Activated T-helper 1 cell treated with anti-CD3 and anti-CD28 coated beads, Interleukin-12 subunit alpha, Interleukin-12 subunit beta, Interleukin-2, Interleukin-4 antibody, amounts not matched to agents 30 ng/mL and 10 ng/mL and 1 ng/mL, durations not matched to agents 14 hours and 24 hours and 36 hours (primary cell): ENCODE data around the gene EIF4EBP2. TPM values are rescaled to one million over a fixed set of nuclear protein-coding genes. Genes with fewer than 3 reads are reported as not detected.

Source experiments
- DNase-seq: peaks from one replicate; pipeline ENCODE4 v3.0.0; 2021; ENCODE audit warnings: low spot score
- H3K27ac Mint-ChIP-seq: one replicate; pipeline ENCODE4 v1.8.0; 2021; ENCODE audit warnings: mild to moderate bottlenecking, mixed read lengths
- H3K27me3 Mint-ChIP-seq: one replicate; pipeline ENCODE4 v1.8.0; 2022; ENCODE audit warnings: mild to moderate bottlenecking, moderate library complexity, mixed read lengths; ENCODE audit not compliant: insufficient read depth
- H3K36me3 Mint-ChIP-seq: one replicate; pipeline ENCODE4 v1.8.0; 2021; ENCODE audit warnings: low read depth, mixed read lengths
- H3K4me1 Mint-ChIP-seq: one replicate; pipeline ENCODE4 v1.8.0; 2021; ENCODE audit warnings: low read depth, mixed read lengths
- H3K4me3 Mint-ChIP-seq: one replicate; pipeline ENCODE4 v1.8.0; 2021; ENCODE audit warnings: mild to moderate bottlenecking, moderate library complexity, mixed read lengths
- H3K9me3 Mint-ChIP-seq: one replicate; pipeline ENCODE4 v1.8.0; 2021; ENCODE audit warnings: mixed read lengths
- intact Hi-C: fragments of 100-400 bp; cut with micrococcal nuclease; formaldehyde crosslinking; loops from one replicate; pipeline ENCODE4 v1.15.1; 2024
- total RNA-seq: library from RNA; stranded (reverse); gene quantifications from 2 replicates; pipeline ENCODE4 v1.2.3, GENCODE V29; 2022

EIF4EBP2 gene
- total RNA-seq, 1 donor from 2014 or later: 36.6 TPM

DNA sequence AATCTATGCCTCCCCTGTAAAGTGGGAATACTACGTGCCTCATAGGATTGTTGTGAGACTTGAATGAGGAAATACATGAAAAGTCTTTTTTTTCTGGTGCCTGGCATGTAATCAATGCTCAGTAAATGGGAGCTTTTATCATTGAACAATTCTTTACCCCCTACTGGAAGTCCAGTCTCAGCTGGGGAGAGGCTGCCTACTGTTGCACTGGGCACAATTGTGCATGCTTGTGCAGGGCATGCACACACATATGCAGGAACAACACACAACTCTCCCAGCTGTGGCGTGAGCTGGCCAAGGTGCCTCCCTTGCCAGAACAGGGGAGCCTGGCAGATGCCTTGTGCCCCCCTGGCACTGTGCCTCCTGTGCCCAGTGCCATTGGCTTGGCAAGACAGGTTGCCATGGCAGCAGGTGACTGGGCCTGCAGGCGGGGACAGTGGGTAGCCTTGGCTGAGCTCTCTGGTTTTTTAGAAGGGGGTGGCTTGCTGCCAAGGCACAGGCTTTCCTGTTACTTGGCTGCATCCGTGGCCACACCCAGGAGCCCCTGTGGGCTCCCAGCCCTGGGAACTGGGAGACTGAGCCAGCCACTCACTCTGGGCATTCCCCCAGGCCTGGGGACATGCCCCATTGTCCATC, 58.5 kb downstream of the EIF4EBP2 start:
- no peak for DNase-seq
- Mint-ChIP-seq H3K9me3 (no peaks in the 10 kb centered on the region), H3K36me3 (no peaks in the 10 kb centered on the region), H3K4me1 (no peaks in the 10 kb centered on the region), H3K27me3 (peaks cover 44% of the 10 kb centered on the region), H3K4me3 (no peak overlapping the region), H3K27ac (no peak overlapping the region)
- intact Hi-C loops: loop anchor here (5.0 kb wide), 1 partner anchor 415 kb away; no protein-coding TSS in a partner anchor

DNA sequence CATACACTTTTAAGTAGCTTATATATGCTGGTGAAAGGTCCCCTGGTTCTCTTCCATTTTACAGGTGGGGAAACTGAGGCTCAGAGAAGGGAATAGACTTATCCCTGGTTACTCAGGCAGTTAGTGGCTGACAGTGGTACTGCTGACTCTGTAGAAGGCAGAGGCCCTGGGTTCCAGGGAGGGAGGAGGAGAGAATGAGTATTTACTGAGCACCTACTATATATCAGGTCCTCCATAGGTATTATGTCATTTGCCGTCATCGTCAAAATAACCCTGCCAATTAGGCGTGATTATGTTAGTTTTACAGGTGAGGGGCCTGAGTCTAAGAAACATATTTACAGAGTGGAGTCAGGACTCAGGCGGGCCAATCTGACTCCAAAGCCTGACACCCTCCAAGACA, 61.3 kb downstream of the EIF4EBP2 start:
- H3K36me3 Mint-ChIP-seq: no peaks in the 10 kb centered on the region
- intact Hi-C loops: no loop called here

DNA sequence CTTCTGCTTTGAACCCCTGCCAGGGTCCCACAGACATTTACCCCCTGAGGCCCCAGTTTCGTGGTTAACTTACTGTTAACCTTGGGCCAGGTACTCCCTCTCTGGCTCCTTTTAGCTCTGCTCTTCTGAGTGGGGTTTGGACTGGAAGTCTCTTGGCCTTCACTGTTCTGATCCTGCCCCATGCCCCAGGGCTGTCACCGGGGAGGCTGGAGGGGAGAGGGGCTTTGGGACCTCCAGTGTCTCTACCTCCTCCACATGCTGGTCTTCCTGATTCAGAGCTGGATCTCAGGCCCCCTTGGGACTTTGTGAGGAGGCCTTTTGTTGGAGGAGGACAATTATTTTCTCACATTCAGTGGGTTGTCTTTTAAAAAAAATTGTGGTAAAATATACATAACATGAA, 61.9 kb downstream of the EIF4EBP2 start:
- Mint-ChIP-seq H3K4me1 (no peaks in the 10 kb centered on the region), H3K4me3 (no peak overlapping the region), H3K36me3 (no peaks in the 10 kb centered on the region), H3K27ac (no peak overlapping the region), H3K27me3 (peaks cover 30% of the 10 kb centered on the region), H3K9me3 (no peaks in the 10 kb centered on the region)
- intact Hi-C loops: no loop called here
- no peak for DNase-seq

More for the DNA sequence above, 61.3 kb downstream of the EIF4EBP2 start:
- Mint-ChIP-seq H3K4me1 (no peaks in the 10 kb centered on the region), H3K4me3 (no peak overlapping the region), H3K9me3 (no peaks in the 10 kb centered on the region), H3K27ac (no peak overlapping the region), H3K27me3 (peaks cover 35% of the 10 kb centered on the region)
- no peak for DNase-seq

DNA sequence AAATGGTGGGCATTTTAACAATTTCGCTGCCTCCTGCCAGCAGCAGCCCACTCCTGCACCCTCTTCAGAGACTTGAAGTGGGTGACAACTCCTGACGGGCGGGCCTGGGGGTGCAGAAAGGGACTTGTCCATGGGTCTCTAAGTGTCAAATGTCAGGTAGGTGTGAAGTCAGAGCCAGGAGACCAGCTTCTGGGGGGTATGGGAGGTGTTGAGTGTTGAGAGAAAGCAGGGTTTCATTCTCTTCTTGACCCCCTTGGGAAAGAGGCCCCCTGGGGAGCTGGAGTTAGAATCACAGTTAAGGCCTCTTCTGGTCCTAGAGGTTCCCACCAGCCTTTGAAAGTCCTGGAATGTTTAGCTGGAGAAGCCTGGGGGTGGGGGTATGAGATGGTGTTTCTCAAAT, 63.0 kb downstream of the EIF4EBP2 start:
- Mint-ChIP-seq H3K4me3 (no peak overlapping the region), H3K9me3 (no peaks in the 10 kb centered on the region), H3K27ac (no peak overlapping the region), H3K4me1 (no peaks in the 10 kb centered on the region), H3K27me3 (peaks cover 25% of the 10 kb centered on the region), H3K36me3 (no peaks in the 10 kb centered on the region)
- intact Hi-C loops: no loop called here
- DNase-seq: no peak

DNA sequence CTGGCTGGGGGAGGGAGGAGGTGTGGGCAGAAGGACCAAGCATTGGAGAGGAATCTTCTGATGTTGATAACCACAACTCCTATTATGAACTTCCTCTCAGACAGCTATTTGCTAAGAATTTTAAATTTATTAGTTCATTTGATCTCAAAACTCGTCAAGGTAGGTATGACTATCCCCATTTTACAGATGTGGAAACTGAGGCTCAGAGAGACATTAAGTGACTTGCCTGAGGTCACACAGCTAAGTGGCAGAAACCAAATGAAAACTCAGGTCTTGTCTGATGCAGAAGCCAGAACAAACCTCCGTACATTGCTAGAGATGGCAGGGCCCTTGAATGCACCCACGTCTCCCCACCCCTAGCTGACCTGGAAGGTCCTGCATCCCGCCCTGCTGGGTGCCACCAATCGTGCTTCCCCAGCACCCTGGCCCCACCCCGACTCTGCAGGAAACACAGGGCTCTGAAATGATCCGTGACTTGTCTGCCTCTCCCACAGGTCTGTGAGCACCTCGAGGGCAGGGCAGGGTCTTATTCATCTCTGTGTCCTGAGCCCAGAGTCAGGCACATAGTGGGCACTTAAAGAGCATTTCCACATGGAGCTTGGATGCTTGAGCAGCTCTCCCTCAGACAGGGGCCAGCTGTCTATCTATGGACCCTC, 69.0 kb downstream of the EIF4EBP2 start:
- DNase-seq: no peak
- peaks cover 29% of the 10 kb centered on the region for H3K4me1 Mint-ChIP-seq
- intact Hi-C loops: no loop called here
- H3K27me3 Mint-ChIP-seq: peaks cover 47% of the 10 kb centered on the region
- H3K4me3 Mint-ChIP-seq: no peak overlapping the region
- no peaks in the 10 kb centered on the region for H3K36me3 Mint-ChIP-seq
- no peak overlapping the region for H3K27ac Mint-ChIP-seq
- no peaks in the 10 kb centered on the region for H3K9me3 Mint-ChIP-seq

DNA sequence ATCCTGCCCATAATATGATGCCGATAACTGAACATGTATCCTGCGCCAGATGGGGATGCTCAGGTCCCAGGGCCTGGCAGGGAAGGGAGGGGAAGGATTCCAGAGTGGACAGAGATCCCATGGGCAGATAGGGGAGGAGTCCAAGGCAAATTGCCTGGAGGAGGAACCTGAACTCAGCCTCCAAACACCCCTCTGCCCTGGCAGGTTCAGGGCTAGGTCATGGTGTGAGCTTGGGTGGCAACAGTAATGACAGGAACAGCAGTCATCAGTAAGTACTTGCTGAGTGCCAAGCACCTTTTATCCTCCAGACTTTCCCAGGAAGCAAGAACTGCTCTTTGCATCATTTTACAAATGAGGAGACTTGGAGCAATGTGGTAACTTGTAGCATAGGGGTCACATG, 70.8 kb downstream of the EIF4EBP2 start:
- no peak overlapping the region for H3K27ac Mint-ChIP-seq
- H3K27me3 Mint-ChIP-seq: peaks cover 42% of the 10 kb centered on the region
- no peaks in the 10 kb centered on the region for H3K9me3 Mint-ChIP-seq
- H3K4me3 Mint-ChIP-seq: no peak overlapping the region
- peaks cover 36% of the 10 kb centered on the region for H3K4me1 Mint-ChIP-seq
- H3K36me3 Mint-ChIP-seq: no peaks in the 10 kb centered on the region
- intact Hi-C loops: loop anchor here (5.0 kb wide), 1 partner anchor 143 kb away; no protein-coding TSS in a partner anchor
- no peak for DNase-seq

DNA sequence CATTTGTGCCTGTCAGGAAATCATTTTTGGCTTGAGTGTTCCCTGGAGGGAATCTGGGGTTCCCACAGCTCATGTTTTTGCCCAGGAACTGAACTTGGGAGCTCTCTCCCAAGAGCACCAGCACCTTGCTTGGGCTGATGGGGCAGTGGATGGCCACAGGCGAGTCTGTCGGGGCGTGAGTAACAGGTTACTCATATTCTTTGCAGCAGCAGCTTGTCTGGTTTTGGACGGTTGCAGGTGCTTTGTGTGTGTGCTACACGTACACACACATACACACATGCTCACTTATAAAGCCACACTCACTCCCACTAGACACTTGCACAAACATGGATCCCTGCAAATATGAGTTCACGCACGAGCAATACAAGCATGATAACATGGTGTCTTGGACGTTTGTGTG, 71.7 kb downstream of the EIF4EBP2 start:
- Mint-ChIP-seq H3K4me1 (peaks cover 45% of the 10 kb centered on the region), H3K9me3 (no peaks in the 10 kb centered on the region), H3K36me3 (no peaks in the 10 kb centered on the region), H3K27ac (no peak overlapping the region), H3K27me3 (peaks cover 47% of the 10 kb centered on the region), H3K4me3 (no peak overlapping the region)
- DNase-seq: no peak
- intact Hi-C loops: loop anchor here (2.0 to 5.0 kb wide), 2 partner anchors 71 to 142 kb away; partner anchors contain the start of gene EIF4EBP2

DNA sequence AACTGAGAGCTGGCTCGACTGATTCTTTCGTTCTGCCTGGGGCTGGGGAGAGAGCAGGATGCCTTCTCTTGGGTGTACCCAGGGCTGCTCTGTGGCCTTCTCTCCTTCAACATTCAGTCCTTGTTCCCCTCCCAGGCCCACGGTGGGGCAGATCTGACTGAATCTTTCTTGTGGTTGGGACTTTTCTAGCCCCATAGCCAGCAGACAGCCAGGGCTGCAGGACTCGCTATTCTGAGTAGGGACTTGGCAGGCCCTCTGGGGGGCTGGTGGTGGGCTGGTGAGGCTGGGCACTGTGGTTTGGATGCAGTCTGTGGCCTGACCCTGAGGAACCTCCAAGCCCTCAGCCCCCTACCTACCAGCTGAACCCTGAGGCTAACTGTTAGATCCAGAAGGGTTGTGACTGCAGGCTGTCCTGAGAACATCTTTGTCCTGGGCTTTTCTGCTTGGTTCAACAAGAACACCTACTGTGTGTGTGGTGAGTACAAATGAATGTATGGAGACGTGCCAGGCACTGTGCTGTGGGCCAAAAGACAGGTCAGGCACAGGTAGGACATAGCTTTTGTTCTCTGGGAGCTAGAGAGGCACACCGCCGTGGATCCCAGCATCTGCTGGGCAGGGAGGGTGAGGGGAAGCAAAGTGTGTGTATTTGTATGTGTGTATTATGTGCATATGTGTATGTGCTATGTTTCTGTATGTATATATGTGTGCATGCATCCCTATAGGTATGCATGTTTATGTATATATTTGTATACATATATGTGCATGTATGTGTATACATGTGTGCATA, 72.5 kb downstream of the EIF4EBP2 start:
- Mint-ChIP-seq H3K4me1 (peaks cover 49% of the 10 kb centered on the region), H3K27ac (no peak overlapping the region), H3K4me3 (no peak overlapping the region), H3K9me3 (no peaks in the 10 kb centered on the region), H3K27me3 (peaks cover 49% of the 10 kb centered on the region), H3K36me3 (no peaks in the 10 kb centered on the region)
- intact Hi-C loops: loop anchor here (1.0 to 5.0 kb wide), 4 partner anchors 18 to 141 kb away; partner anchors contain the start of gene EIF4EBP2
- no peak for DNase-seq

DNA sequence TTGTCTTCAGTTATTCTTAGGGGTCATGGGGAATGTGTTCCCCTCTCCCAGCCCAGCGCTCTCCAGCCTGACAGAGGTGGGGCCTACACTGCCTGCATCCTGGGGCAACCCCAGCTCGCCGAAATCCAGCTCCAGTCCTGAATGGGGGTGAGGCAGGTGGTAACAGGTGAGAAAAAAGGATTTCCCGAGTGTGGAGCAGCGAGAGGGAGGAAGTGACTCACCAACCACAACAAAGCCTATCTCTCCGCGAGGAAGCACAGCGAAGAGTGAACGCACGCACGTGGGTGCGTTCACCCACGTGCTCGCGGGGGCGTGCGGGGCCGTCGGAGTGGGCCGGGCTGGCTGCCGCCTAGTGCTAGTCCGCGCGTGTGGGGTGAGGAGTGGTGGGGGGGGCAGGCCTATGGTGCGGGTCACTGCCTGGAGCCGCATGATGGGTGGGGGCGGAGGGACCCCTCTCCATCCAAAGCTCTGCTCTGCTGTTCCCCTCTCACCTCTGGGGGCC, 73.8 kb downstream of the EIF4EBP2 start:
- H3K36me3 Mint-ChIP-seq: no peaks in the 10 kb centered on the region
- peak; percentile 70 for DNase-seq
- peak overlapping the region; percentile 78 for H3K4me3 Mint-ChIP-seq
- H3K9me3 Mint-ChIP-seq: no peaks in the 10 kb centered on the region
- intact Hi-C loops: loop anchor here (1.0 to 5.0 kb wide), 5 partner anchors 17 to 244 kb away; partner anchors contain the start of genes EIF4EBP2 and PPA1
- peak overlapping the region; percentile 85 for H3K27ac Mint-ChIP-seq
- peaks cover 49% of the 10 kb centered on the region for H3K4me1 Mint-ChIP-seq
- peaks cover 53% of the 10 kb centered on the region for H3K27me3 Mint-ChIP-seq

Other genes with a start within 250 kb of the EIF4EBP2 start
- 117 TPM in 2 replicates for gene SAR1A, start 233.6 kb upstream of the EIF4EBP2 start, total RNA-seq
- gene PPA1, start 170.7 kb upstream of the EIF4EBP2 start, total RNA-seq: 374 and 393 TPM in 2 replicates
- not detected in 2 replicates for gene NPFFR1, start 120.1 kb upstream of the EIF4EBP2 start, total RNA-seq
- 14.6 and 14.9 TPM in 2 replicates for gene LRRC20, start 21.5 kb upstream of the EIF4EBP2 start, total RNA-seq
- gene NODAL, start 37.5 kb downstream of the EIF4EBP2 start, total RNA-seq: not detected in 2 replicates
- gene PALD1, start 74.6 kb downstream of the EIF4EBP2 start, total RNA-seq: 0.83 and 0.88 TPM in 2 replicates
- gene PRF1, start 198.6 kb downstream of the EIF4EBP2 start, total RNA-seq: 100 and 103 TPM in 2 replicates